GM12874 (cell line): ENCODE data around the gene HFM1.

Experiments
- TF ChIP-seq, protein P1 (sequence below): IDR thresholded peaks from 2 replicates; pipeline ENCODE4 v1.5.1; 2011; ENCODE audit warnings: low read depth, mild to moderate bottlenecking, control low read depth, low read length, moderate library complexity; ENCODE audit not compliant: insufficient read depth

The HFM1 gene

DNA sequence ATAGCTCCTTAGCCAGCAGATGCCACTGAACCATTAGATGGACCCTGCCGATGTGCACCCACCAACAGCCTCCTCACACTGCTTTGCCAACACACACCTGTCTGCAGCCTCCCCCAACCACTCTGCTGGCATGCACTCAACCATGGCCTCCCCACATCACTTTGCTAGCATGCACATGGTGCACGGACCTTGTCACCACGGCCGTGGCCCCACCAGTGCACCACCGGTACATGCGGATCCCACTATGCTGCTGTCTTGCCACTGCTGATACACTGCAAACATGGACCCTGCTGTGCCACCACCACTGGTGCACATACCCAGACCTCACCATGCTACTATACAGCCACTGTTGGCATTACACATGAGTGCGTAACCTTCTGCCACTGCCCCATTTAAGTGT lies 66.1 kb downstream of the HFM1 start:
- TF ChIP-seq, protein P1, sequence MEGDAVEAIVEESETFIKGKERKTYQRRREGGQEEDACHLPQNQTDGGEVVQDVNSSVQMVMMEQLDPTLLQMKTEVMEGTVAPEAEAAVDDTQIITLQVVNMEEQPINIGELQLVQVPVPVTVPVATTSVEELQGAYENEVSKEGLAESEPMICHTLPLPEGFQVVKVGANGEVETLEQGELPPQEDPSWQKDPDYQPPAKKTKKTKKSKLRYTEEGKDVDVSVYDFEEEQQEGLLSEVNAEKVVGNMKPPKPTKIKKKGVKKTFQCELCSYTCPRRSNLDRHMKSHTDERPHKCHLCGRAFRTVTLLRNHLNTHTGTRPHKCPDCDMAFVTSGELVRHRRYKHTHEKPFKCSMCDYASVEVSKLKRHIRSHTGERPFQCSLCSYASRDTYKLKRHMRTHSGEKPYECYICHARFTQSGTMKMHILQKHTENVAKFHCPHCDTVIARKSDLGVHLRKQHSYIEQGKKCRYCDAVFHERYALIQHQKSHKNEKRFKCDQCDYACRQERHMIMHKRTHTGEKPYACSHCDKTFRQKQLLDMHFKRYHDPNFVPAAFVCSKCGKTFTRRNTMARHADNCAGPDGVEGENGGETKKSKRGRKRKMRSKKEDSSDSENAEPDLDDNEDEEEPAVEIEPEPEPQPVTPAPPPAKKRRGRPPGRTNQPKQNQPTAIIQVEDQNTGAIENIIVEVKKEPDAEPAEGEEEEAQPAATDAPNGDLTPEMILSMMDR: no peak

DNA sequence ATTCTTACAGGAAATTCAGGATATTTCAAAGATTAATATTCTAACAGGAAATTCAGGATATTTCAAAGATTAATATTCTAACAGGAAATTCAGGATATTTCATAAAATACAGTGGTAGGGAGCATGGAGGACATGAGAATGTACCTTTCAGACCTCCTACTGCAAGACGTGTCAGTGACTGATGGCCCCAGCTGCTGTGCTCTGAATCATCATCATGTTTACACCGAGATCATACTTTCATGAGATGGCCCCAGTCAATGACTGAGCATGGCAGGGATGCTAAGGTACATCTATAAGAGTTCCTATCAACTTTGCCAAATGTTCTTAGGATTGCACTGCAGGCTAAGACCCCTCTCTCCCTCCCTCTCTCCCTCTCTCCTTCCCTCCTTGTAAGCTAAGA lies 69.0 kb downstream of the HFM1 start:
- TF ChIP-seq, protein P1: no peak

DNA sequence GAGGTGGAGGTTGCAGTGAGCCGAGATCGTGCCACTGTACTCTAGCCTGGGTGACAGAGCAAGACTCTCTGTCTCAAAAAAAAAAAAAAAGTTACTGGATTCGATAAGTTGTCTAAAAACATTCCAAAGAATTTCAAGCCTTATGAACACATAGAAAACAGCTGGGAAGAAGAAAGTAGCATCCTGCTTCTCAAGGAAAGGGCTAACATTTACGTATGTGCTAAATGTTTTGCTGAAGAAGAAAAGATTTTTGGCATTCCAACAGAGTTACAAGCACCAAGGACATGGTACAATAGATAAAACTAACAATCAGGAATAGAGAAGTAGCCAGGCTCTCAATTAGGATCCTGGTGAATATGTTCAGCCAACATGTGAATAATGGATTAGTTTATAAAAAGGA lies 69.8 kb downstream of the HFM1 start:
- TF ChIP-seq, protein P1: no peak

GRCh38 chr1:91325456-91325855 lies 79.2 kb downstream of the HFM1 start:
- TF ChIP-seq, protein P1: no peak

DNA sequence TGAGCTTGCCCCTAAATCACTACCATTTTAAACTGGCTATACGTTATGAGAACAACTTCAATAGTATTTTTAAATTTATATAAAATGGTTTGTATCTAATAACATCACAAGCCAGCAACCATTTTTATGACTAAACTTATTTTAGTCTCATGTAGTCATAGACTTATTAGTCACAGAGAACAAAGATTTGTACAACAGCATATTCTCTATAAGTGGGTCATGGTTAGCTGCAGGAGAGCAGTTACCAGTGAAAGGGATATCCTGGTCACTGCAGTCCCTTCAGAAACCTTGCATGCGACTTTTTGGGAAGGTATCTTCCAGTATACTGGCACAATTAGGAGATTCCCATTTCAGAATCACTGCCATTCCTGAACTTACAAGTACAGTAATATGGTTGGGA lies 90.0 kb downstream of the HFM1 start:
- TF ChIP-seq, protein P1: no peak

DNA sequence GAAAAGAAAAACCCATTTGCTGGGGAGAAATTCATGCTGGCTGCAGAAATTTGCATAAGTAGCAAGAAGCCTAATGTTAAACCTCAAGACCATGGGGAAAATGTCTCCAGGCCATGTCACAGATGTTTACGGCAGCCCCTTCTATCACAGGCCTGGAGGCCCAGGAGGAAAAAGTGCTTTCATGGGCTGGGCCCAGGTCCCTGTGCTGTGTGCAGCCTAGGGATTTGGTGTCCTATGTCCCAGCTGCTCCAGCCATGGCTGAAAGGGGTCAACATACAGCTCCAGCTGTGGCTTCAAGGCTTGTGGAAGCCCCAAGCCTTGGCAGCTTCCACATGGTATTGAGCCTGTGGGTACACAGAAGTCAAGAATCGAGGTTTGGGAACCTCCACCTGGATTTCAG lies 93.0 kb downstream of the HFM1 start:
- TF ChIP-seq, protein P1: no peak

GRCh38 chr1:91308544-91308943 lies 96.1 kb downstream of the HFM1 start:
- TF ChIP-seq, protein P1: no peak
